NCI-H1930 (cell line): ENCODE measurements around the gene RPL10A.

ENCODE experiments used
- DNase-seq, 2 experiments: peaks; one replicate each; lab custom pipeline; 2025; lab: John Stamatoyannopoulos, UW

The RPL10A gene

GRCh38 chr6:35448191-35448590 is 20.0 kb upstream of the RPL10A start:
- no peak for DNase-seq

DNA sequence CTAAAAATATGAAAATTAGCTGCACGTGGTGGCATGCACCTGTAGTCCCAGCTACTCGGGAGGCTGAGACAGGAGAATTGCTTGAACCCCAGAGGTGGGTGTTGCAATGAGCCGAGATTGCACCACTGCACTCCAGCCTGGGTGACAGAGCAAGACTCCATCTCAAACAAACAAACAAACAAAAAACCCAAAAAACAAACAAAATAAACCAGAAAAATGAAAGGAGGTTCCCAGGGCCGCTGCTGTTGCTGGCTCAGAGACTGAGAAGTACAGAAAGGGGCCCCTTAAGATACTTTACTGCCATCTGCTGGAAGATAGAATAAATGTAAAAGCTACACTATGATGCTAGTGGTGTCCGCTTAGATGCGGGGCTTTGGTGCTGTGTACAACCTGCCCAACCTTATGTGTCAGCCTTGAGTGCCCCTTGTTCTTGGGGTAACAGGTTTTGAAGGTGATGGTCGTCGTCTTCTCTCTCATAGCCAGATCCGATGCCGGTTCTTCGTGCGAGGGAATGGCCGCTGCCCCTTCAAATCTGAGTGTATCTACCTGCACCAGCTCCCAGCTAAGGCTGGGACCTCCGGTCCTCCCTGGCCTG is 18.8 kb upstream of the RPL10A start:
- peak; percentile 65 to 68 for DNase-seq

DNA sequence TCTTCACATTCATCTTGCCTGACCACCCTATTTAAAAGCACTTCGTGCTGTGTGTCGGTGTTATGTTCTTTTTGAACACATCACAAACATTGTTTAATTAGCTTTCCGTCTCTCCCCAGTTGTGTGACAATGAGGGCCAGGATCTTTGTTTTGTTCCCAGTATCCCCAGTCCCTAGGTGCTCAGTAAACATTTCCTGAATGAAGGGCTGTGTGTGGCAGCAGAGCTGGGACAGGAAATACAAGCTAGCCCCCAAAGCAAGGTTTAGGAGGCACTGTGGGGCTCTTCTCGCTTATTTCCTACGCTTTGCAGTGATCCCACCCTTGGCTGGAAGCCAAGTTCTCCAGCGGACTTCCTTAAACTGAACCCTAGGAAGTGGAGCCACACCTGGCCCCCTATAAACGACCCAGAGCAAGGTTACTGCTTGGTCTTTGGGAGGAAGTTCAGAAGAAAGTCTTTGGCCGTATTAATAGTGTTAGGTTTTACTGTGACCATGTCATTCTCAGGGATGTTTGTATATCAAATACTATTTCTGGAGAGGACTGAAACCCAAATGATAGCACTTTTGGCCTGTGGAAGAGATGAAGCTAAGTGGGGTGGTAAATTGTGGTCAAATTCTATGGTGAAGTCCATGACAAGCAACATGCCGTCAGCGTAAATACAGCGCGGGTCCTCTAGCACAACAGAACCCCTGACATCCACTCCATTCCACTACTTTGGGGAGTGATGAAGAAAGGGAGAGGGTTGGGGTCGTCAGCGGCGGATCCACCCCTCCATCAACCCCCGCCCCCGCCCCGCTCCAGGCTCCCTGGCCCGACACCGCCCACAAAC is 16.6 kb upstream of the RPL10A start:
- DNase-seq: no peak

- peak; percentile 82 to 90 for DNase-seq
These were observed 15.8 kb upstream of the RPL10A start, which contains the start of gene FANCE for GRCh38 chr6:35452183-35453090. FANCE (plus strand) TSS chr6:35452338; CDS start chr6:35452546, 208 bp downstream.

DNA sequence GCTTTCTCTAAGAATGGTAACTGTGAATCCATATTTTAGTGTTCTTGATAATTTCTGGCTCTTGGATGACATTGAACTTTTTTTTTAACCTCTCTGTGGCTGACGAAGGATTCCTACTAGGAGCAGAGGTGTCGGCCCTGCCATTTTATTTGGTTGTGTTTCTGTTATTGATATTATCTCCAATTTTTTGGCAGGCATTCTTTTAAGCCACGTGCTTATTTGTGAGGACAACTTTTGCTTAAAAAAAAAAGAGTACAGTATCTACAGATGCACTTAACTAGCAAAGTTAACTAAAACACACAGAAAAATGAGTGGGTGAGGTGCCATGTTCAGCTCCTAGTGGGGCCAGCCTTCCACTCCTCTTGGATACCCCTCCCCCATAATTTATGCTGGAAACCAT is 15.0 kb upstream of the RPL10A start:
- DNase-seq: no peak

DNA sequence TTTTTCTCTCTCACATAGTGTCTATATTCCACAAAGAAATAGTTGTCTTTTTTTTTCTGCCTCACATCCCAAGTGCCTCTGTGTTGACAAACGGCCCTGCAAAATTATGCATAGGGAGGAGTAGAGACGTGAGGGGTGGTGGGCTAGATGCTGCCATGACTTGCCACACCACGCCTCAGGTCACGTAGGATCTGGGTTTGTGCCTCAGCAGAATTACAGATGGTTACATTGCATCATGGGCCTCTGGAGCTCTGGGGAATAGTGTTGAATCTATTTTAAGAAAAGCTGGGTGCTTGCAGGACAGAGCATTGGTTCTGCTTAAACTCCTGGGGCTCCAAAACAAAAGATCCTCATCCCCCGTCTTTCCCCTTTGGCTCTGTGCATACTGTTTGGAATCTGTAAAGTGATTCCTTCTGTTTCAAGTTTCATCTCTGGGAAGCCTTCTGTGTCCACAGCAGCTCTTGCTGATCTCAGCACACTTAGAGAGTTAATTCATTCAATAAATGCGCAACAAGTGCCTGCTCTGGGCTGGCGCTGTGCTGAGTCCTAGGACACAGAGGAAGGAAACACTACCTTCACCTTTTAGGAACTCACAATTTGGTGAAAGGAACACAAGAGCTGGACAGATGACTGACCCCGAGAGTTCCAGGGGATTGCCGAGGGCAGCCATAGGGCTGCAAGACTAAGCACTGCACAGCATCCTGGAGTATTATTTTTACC is 13.7 kb upstream of the RPL10A start:
- no peak for DNase-seq

- DNase-seq: no peak
These were observed 10.3 kb upstream of the RPL10A start for GRCh38 chr6:35457907-35458306.

DNA sequence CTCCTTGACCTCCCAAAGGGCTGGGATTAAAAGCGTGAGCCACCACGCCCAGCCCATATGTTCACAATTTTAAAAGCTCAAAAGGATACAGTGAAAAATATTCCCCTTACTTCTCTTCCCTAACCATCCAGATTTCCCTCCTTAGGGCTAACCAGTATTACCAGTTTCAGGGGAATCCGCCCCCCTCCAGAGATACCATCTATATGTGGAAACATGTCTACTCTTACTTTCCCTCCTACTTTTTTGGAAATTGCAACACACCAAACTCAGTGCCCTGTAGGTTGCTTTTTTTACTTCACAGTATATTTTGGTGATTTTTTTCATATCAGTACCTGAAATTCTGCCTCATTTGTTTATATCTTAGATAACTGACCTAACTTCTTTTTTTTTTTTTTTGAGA is 6.9 kb upstream of the RPL10A start:
- no peak for DNase-seq

GRCh38 chr6:35463292-35463691 is 4.9 kb upstream of the RPL10A start:
- DNase-seq: no peak

- no peak for DNase-seq
These were observed 2.6 kb upstream of the RPL10A start for GRCh38 chr6:35465646-35466045.

DNA sequence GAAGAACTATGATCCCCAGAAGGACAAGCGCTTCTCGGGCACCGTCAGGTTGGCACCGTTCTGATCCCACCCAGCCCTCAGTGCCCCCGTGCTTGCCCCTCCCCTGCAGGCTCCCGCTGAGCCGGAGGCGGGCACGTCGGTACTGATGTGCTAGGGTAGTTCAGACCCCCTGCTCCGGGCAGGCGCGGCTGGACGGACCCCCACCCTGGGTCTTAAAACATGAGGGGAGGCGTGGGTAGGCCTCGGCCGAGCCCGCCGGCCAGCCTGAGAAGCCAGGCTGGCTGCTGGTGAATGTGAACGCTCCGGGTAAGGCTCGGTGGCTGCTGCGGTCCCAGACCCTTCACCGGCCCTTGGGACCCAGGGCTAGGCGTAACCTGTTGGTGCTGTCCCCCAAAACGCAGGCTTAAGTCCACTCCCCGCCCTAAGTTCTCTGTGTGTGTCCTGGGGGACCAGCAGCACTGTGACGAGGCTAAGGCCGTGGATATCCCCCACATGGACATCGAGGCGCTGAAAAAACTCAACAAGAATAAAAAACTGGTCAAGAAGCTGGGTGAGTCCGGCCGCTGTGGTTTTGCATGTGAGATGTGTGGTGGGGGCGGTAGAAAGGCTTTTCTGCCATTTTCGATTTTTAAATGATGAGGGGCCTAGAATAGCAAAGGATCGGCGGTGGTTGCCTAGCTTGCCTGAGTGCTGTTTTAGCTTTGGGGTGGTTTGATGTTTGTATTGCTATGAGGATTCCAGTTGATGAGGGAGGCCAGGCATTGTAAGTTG is 964 bp downstream of the RPL10A start:
- DNase-seq: no peak

DNA sequence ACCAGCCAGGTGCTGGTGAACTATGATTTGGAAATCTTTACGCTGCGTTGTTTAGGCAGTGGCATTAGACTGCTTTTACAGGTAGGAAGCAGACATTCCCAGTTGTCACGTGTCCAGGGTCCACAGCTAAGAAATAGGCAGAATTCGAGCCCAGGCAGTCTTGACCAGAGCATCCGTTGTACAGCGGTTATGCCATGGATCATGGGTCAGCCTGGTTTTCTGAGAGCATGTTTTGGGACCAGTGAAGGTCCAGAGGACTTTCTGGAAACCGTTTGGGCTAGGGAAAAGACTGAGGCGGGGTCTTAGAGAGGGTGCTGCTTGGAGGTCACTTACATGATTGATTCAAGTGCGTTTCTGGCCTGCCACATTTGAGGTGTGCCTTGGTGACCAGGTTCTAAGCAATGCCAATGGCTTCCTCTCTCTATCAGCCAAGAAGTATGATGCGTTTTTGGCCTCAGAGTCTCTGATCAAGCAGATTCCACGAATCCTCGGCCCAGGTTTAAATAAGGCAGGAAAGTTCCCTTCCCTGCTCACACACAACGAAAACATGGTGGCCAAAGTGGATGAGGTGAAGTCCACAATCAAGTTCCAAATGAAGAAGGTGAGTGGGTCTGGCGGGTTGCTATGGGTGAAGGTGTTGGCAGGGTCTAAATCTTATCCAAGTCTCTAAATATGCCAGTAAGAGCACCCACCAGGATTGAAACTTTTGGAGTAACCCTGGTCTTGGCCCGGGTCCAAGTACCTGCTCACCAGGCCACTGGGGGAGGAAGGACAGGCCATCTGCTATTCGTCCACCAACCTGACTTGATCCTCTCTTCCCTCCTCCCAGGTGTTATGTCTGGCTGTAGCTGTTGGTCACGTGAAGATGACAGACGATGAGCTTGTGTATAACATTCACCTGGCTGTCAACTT is 1.8 kb downstream of the RPL10A start:
- DNase-seq: no peak

DNA sequence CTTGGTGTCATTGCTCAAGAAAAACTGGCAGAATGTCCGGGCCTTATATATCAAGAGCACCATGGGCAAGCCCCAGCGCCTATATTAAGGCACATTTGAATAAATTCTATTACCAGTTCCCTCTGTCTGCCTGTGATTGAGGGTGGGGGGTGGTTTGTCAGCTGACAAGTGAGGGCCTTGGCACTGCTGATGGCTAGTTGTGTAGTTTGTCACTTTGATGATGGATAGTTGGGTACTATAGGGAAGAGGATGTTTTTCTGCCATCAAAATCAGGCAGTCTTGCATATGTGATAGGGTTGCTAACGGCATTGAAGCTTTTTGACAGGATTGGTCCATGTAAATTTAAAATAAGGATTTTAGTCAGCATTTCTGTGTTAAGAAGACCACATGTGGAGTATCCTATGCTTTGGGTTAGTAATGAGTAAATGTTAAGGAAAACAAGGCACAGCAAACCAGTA is 2.5 kb downstream of the RPL10A start:
- DNase-seq: no peak

DNA sequence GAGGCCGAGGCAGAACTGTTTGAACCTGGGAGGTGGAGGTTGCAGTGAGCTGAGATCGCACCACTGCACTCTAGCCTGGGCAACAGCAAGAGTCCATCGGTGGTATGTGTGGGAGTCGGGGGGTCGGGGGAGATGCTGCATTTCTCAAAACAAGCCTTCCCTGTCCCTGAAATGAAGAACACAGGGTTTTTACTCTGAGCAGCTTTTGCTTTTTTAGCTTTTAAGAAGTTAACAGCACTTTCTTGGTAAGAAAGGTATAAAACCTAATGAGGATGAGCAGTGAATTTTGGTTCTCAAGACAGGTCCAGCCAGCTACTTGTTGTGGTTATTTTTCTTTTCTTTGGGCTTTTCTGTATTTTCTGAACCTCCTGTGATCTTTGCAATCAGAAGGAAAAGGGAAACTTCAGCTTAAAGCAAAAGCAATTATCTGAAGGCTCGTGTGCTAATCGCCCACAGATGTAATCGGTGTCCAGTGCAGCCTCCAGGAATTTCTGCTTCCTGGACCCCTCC is 3.7 kb downstream of the RPL10A start:
- DNase-seq: no peak

GRCh38 chr6:35473075-35473849 is 5.1 kb downstream of the RPL10A start:
- DNase-seq: no peak

GRCh38 chr6:35473850-35474130 is 5.6 kb downstream of the RPL10A start:
- no peak for DNase-seq

DNA sequence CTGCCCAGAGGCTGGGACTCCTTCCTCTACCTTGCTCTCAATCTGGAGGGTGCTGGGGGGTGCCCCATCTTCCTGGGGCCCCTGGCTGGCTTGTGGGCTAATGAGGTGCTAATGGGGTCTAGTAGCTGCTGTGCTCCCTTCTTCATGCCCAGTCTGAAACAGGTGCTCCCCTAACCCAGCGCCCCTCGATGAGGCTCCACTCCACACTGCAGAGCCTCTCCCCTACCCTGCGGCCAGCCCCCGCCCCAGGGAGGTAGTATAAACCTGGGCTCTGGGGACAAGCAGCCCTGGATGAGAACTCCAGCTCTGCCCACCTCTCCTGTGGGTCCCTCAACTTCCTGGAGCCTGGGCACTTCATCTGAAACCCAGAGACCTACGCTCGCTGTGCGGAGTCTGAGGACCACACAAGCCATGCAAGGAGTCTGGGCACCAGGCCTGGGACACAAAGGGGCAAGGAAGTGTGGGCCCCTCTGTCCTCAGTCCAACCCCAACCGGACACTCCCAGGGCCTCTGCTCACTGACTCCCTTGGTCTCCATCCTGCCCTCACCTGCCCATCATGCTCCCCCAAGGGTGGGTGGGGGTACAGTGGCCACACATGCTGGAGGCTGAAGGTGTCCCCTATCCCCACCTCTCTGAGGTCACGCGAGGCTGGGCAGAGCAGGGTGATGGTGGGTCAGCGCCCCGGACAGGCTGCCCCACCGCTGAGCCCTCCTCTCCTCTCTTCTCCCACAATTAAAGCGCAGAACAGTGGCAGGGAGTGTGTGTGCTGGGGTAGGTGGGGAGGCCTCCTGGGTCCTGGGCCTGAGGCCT is 6.1 kb downstream of the RPL10A start:
- DNase-seq: no peak

- DNase-seq: no peak
These were observed 6.9 kb downstream of the RPL10A start for GRCh38 chr6:35474942-35475570.
